ENCODE data around the gene KSR2.

Gene KSR2

DNA sequence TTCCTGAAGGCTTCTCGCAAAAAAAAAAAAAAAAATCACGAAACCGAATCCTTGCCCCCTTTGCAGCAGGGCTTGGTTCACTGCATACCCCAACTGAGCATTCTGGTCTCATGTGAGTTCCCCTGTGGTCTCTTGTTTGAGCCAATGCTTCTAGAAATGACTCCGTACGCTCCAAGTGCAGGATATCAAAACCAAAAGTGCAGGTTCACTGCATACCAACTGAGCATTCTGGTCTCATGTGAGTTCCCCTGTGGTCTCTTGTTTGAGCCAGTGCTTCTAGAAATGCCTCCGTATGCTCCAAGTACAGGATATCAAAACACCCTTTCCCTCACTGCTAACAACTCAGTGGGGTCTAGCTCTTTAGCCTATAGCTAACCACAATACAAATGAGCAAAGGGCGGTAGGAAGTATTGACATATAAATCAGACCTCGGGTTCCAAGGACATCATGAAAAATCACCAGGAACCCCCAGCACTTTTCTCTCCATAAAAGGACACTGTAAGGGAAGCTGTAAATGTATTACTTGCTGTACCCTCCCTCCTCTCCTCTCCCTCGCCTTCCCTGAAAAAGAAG, 401.1 kb downstream of the KSR2 start:
- DNase-seq = no peak

DNA sequence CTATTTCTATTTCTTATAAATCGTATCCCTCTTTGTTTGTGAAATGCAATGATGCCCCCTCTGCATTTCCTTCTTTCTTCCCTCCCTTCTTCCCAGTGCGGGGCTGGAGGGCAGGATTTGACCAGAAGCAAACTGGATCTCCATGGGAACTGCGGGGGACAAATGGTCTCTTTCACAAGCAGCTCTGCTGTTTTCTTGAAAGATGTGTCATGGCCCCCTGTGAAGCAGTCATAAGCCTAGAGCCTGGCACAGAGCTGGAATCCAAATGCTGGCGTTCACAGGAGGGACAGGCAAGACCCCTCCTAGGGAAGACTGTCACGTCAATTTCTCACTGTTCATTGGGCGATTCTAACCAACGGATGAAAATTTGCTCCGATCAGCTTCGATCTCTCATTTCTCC, 403.9 kb downstream of the KSR2 start:
- DNase-seq = no peak

DNA sequence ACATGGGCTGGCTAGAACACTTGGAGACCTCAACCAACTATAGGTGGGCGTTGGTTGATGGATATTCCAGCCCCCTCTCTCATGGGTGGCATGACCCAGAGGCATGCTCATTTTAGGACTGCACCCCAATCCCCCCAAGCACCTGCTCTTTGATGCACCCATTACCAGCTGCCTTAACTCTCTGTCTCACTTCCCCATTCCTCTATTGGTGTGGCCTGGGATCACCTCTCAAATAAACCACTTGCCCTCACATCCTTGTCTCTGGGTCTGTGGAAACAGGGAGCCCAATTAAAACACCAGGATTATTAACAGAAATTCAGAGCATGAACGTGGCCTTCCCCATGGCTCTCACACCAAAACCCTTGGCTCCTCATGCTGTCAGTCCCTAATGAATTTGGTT, 405.1 kb downstream of the KSR2 start:
- DNase-seq = no peak

DNA sequence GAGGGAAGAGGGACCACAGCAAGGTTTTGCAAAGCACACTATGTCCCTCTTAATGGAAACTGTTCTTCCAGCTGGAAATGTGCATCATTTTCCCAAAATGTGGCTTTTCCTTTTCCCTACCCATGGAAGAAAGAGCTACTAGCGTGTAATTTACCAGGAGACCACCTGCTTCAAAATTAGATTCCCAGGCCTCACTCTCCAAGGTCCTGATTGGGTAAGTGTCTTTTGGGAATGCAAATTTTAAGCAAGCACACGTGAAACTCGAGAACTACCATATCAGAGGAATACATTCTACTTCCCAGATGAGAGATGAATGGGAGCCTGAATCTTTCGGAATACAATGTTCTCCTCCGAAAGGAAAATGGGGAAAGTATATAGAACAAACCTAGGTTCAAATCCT, 405.8 kb downstream of the KSR2 start:
- no peak for DNase-seq

DNA sequence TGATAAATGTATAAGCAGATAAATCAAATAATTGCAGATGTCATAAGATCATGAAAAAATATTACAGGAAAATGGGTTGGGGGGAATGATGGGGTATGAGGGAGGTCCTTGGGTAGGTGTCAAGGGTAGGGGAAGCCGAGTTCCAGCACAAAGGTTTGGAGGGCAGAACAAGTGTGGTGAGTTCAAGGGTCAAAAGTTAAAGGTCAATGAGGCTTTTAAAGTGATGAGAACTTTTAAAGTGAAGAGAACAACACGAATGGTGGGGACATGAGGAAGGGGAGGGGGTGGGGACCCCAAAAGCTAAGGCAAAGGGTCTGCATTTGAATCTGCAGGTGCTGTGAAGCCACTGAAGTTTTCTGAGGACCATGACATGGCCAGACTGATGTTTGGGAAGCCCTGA, 406.8 kb downstream of the KSR2 start:
- DNase-seq = no peak

DNA sequence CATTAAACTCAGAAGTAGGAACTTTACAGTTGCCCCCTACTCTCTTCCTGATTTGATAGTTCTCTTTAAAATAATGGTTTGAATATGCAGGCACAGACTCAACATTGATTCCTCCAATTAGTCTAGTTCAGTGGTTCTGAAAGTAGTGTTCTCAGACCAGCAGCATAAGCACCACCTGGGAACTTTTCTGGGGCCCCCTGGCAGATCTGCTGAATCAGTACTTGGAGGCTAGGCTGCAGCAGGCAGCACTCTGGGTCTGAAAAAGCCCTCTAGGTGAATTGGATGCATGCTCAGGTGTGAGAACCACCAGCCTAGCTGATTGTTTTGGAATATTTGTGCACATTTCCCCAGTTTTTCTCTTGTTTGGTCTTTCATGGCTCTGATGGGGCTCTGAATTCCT, 408.8 kb downstream of the KSR2 start:
- DNase-seq = no peak

DNA sequence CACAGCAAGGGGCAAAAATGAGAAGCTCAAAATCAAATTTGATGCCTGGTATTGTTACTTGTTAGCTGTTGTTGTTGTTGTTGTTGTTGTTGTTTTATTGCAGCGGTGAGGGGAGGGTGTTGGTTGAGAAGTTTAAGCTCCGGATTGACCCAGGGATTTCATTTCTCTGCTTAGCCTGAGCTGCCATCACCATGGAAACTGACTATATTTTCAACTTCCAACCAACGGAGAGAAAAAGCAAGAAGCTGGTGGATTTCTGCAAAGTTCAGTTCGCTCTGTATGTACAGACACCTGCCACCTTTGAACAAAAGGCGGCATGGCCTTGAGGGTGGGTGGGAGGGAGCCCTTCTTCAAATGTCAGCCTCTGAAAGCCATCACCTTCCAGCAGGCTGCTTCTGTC, 412.9 kb downstream of the KSR2 start:
- DNase-seq = no peak

DNA sequence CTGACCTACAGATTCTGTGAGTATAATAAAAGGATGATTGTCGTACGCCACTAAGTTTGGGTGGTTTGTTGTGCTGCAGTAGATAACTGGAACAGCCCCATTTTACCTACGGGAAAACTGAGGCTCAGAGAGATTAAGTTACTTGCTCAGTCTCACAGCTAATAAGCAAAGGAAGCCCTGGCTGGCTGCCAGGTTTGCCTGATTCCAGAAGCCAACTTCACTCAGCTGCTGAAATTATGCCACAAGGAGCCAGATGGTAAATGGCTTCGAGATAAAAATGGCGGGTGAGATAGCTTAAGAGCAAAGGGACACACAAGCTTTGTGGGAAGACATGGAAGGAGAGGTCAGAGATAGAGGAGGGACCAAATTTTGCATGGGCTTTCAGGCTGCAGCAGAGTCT, 415.8 kb downstream of the KSR2 start:
- no peak for DNase-seq

DNA sequence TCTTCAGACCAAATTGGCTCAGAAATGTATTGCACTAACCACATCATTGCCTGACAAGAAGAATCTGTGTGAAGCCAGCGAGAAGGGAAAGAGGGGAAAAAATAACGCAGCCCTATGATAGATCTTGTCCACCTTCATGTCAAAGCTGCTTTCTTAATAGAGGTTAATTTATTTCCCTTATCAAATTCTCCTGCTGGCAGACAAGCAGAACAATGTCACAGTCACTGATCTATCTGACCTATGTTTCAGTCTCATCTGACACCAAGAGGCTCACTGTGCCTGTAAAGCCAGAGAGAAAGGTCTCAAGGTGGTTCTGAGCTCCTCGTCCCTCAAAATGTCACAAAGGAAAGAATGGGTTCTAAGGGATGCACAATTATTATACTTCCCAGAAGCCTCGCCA, 417.1 kb downstream of the KSR2 start:
- DNase-seq = no peak

DNA sequence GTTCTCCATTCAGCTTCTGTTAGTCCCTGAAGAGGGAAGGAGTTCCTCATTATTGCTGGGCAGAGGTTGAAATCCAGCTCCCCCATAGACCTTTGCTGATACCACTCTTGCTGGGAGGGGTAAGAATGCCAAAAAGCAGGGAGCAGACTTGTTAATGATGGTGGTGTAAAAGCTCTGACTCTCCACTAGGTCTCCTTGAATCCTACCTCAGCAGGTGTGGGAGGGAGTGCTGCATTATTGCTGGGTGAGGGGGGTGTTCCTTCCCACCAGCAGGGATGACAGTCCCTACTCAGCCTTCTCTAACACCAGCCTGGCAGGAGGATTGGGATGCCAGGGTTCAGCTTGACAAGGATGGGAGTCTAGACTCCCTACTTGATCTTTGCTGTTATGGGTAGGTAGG, 421.6 kb downstream of the KSR2 start:
- DNase-seq = no peak

DNA sequence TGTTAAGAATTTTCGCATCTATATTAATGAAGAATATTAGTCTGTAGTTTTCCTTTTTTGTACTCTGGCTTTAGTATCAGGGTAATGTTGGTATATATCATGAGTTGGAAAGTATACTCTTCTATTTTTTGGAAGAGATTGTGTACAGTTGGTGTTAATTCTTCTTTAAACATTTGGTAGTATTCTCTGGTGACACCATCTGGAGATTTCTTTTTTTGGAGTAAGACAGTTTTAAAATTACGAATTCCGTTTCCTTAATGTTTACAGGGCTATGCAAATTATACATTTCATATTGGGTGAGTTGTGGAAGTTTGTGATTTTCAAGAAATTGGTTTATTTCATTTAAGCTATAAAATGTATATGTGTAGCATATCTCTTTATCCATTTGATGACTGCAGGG, 423.6 kb downstream of the KSR2 start:
- no peak for DNase-seq

DNA sequence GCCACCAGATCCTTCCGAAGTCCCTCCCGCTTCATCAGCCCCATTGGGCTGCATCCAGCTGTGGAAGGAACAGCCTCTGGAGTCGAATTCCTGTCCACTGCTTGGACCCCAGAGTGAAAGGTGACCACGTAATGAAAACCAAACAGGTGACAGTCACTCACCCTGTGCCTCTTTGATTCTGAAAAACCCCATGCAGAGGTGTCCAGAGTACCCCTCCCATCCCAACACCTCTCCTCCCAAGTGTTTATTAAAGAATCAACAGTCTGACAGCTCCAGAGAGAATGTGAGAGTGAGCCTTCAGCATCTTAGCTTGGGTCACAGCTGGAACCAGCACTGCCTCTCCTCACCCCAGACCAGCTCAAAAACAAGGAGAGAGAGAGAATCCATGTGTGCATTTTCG, 428.8 kb downstream of the KSR2 start:
- DNase-seq = no peak

DNA sequence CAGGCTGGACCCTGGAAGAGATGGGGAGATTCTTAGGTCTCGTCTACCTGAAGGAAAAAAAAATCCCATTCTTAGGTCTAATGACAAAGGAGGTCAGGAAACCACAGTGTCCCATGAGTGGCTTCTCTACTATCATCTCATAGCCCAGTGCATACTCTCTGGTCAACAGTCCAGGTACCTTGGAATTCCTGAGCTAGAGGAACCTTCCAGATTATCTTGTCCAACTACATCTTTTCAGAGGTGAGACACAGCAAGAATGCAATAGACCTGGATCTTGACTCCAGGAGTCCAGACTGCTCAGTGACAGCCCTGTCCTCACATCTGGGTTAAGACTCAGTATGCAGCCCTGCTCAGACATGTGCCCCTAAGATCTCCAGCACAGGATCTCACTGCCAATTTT, 429.9 kb downstream of the KSR2 start:
- no peak for DNase-seq

DNA sequence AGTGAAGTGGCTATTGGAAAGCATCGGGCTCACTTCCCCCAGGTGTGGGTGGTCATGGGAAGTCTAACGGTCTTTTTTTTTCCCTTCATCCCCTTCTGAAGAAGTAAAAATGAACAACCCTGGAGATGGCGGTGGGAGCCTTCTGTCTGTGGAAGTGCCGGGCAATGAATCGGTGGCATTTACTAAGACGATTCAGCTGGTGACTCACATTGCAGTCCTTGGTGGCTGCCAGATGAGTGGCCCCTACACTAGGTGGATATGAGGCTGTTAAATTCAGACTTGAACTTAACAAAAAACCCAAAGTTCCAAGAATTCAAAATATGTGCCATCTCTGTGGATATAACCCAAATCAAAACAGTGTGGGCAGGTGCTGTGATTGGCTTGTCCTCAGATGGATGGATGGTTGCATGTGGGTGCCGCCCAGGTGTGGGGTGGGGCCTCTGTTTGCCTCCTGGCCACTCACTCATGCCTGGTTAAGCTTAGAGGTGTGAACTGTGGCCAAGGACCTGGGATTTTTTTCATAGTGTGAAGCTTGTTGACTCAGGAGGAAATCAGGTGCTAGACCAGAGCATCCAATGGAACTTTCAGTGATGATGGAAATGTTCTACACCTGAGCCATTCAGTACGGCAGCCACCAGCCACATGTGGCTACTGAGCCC, 430.6 kb downstream of the KSR2 start:
- DNase-seq = no peak

DNA sequence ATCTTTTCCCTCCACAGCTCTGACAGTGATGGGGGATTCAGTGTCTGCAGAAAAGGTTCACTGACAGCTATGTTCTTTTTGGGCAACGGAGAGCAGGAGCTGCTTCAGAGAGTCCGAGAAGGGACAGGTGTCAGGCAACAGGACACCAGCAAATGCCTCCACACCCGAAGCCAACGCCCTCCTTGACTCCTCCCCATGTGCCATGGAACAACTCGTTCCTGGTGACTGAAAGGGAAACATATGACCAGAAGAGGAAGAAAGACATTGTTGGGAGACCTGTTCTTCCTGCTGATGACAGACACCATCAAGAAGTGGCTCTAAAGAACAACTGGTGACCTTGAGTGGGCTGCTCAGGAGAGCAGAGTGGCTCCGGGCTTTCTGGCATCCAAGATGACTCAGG, 435.1 kb downstream of the KSR2 start:
- no peak for DNase-seq

DNA sequence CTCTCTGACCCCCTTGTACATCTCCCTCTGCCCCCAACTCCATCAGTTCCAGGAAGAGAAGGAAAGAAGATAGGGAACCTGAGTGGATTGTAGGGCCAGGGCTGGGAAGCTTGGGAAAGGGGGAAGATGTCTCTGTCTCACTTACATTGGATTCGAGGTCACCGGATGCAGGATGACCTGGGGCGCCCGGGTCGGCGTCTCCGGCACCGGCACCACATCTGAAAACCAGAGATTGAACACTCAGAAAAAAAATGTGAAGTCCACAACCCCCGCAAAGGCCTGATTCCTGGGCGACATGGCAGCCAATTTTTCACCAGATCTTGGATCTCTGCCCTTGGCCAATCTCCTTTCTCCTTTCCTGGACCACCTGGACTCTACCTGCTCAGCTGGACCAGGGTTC, 438.0 kb downstream of the KSR2 start:
- DNase-seq = no peak

DNA sequence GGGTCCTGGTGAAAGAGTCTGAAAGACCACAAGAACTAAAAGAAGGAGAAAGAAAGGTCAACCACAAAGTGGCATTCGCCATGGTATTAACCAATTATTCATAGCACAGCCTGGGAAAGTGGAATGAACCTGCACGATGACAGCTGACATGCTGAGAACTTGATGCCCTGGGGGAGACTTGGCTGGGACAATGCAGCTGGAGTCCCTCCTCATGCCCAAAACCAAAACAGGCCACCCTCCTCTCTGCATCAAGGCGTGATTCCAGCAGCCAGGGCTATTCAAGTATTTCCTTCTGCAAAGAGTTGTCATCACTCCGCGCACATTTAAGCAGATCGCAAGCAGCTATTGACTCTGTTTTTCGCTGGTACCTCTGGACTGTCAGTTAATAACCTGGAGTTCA, 440.3 kb downstream of the KSR2 start:
- DNase-seq = no peak

DNA sequence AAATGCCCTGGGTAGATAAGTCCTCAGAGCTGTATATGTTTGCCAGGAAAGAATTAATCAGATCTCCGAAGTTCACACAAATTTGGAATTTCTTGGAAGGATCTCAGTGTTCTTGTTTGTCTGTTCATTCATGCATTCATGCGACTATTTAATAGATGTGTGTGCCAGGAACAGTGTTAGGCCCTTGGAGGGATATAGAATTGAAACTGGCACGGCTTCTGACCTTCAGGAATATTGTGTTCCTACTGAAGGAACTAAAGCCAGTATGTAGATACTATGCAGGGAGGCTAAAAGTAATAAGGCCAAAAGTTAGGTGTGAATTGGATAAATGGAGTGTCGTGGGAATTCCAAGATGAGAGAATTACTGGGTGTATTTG, 441.3 kb downstream of the KSR2 start:
- DNase-seq = no peak

DNA sequence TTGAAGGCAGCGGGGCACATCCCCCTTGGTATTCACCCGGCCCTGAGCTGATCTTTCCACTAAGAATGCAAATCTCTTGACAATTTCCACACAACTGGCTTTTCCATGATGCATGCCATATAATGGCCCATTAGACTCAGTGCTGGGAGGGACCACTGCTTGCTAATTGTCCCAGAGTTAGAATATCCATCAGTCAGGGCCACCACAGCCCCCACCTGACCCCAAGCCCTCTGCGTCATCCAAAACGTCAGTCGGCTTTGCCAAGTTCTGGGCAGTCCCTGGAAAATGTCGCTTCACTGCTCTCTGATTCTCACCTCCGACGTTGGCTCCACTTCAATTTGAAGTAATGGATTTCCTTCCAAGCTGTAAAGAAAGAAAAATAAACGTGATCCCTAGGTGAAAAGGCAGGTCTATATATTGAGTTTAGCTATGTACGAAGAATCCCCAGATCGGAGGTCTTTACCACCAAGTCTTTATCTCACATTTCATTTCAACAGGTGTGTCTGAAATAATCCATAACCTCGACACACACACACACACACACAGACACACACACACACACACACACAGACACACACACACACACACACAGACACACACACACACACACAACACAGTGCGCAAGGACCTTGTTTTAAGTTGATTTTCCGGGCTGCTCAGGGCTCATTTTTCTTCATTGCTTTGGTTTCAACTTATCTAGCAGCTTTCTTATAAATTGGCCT, 441.9 kb downstream of the KSR2 start:
- no peak for DNase-seq

DNA sequence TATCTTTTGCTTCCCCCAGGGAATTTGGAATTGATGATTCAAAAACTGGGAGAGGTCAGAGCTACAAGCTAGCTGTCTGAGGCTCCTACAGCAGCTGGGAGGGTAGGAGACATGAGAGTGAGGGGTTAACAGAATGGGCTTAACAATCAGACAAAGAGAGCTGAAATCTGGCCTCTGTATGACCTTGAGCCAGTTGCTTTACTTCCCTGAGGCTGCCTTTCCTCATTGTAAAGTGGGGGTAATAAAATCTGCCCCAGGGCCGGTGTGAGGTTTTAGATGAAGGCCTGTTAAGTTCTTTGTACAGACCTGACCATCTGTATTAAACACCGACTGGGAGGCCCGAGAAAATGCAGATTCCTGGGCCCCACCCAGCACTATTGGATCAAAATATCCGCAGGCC, 443.0 kb downstream of the KSR2 start:
- DNase-seq = no peak

DNA sequence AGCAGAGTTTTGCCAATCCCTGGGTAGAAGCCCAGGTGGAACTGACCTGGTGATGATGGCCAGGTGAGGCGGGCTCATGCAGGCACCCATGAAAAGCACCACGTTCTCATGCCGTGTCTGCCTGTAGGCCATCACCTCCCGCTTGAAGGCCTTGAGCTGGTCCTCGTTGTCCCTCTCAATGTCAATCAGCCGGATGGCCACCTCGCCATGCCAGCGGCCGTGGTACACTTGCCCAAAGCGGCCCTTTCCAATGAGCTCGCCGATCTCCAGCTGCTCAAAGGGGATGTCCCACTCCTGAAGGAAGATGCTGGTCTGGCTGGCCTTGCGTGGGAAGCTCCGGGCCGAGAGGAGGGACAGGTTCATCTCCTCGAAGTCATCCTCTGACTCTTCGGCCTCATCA, 444.0 kb downstream of the KSR2 start:
- no peak for DNase-seq

DNA sequence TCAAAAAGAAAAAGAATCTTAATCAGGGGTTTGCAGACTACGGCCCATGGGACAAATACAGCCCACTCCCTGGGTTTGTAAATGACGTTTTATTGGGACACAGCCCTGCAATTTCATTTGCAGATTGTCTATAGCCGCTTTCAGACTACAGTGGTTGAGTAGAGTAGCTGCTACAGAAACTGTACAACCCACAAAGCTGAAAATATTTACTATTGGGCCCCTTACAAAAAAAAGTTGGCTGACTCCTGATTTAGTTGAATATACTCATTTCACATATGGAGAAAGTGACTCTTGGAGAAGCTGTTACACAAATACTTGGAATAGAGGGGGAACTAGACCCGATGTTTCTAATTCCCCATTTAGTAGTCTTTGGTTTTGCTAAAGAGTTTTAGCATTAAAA, 444.8 kb downstream of the KSR2 start:
- no peak for DNase-seq

DNA sequence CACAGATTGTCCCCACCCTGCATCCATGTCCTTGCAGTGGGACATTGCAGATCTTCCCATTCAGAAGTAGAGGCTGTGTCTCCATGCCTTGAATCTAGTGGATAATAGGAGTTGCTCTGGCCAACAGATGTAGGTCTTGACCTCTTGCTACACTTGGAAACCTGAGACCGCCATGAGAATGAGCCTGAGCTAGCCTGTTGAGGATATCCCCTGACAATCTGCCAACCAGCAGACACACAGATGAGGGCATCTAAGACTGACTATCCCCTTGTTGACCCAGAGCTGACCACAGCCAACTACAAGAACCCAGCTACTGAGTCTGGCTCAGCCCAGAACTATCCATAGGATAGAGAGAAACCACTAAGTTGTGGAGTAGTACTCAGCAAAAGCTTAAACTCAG, 446.2 kb downstream of the KSR2 start:
- no peak for DNase-seq

DNA sequence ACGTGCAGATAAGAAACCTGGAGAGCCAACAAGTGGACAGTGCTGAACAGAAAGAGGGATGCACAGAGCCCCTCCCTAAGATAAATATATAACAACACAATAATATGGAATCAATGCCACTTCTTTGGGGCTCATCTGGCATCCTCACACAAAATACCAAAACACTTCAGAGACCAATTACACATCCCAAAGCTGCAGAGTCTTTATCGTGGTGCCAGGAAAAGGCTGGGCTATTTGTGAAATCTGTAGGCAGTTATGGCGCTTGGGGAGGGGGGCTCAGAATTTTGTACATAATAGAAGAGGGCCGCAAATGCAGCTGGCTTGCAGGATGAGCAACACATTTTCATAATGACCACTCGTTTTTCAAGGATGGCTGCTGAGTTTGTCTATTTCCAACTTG, 446.9 kb downstream of the KSR2 start:
- DNase-seq = no peak

DNA sequence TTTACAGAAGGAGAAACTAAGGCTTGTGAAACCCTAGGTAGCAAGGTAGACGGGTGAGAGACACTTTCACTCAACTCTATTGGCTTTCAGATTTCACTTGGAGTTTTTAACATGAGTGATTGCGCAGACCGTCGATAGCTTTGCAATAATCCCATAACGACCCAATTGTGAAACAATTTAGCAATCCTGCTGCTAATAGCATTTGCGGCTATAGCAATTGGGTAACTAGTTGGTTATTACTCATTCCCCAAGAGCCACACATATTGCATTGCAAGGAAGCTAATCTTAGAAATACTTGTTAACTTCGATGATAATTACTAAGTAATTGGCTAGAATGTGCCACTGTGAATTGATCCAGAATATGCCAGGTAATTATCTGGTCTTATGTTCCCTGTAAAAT, 447.4 kb downstream of the KSR2 start:
- no peak for DNase-seq
